OCI-LY1 (cell line): Measurements from ENCODE around the gene GUCA2A.

Experiments
- H2AFZ ChIP-seq: fragments of 200-600 bp; sonication (generic), shearing (Covaris generic); 2 replicates; pipeline ENCODE4 v1.6.0; 2014; ENCODE audit warnings: antibody characterized with exemption, mild to moderate bottlenecking, low read length
- H3F3A ChIP-seq: fragments of 200-600 bp; sonication (generic), shearing (Covaris generic); 2 replicates; pipeline ENCODE4 v1.6.0; 2014; ENCODE audit warnings: mild to moderate bottlenecking, antibody characterized with exemption, low read length, moderate library complexity; ENCODE audit not compliant: insufficient read depth
- H3K27ac ChIP-seq: fragments of 200-600 bp; sonication (generic); 2 replicates; pipeline ENCODE4 v1.5.1; 2014; ENCODE audit warnings: low read length, mixed run types, mild to moderate bottlenecking, low read depth; ENCODE audit not compliant: poor library complexity, severe bottlenecking
- H3K27me3 ChIP-seq: fragments of 200-600 bp; sonication (generic); 2 replicates; pipeline ENCODE4 v1.6.0; 2014; ENCODE audit warnings: antibody characterized with exemption, mild to moderate bottlenecking, low read length, moderate library complexity; ENCODE audit not compliant: insufficient read depth
- H3K36me3 ChIP-seq: fragments of 200-600 bp; sonication (generic); 2 replicates; pipeline ENCODE4 v1.6.1; 2014; ENCODE audit warnings: mild to moderate bottlenecking, antibody characterized with exemption, low read length, moderate library complexity, mixed read lengths; ENCODE audit not compliant: insufficient read depth
- H3K4me1 ChIP-seq: fragments of 200-600 bp; sonication (generic); 2 replicates; pipeline ENCODE4 v1.5.1; 2014; ENCODE audit warnings: mild to moderate bottlenecking, low read length, moderate library complexity; ENCODE audit not compliant: insufficient read depth, severe bottlenecking
- H3K4me2 ChIP-seq: fragments of 200-600 bp; sonication (generic), shearing (Covaris generic); 2 replicates; pipeline ENCODE4 v1.6.1; 2014; ENCODE audit warnings: low read length
- H3K4me3 ChIP-seq: fragments of 200-600 bp; sonication (generic); 2 replicates; pipeline ENCODE4 v1.5.1; 2014; ENCODE audit warnings: low read length, low read depth, mild to moderate bottlenecking, mixed read lengths; ENCODE audit not compliant: poor library complexity, severe bottlenecking
- H3K79me2 ChIP-seq: fragments of 200-600 bp; shearing (Covaris generic); 2 replicates; pipeline ENCODE4 v1.6.1; 2016; ENCODE audit warnings: mixed run types, low read length, mixed read lengths; ENCODE audit not compliant: insufficient read depth
- H3K9ac ChIP-seq: fragments of 200-600 bp; sonication (generic), shearing (Covaris generic); 2 replicates; pipeline ENCODE4 v1.6.1; 2014; ENCODE audit warnings: mild to moderate bottlenecking, low read length, mixed read lengths
- H3K9me2 ChIP-seq: fragments of 200-600 bp; sonication (generic), shearing (Covaris generic); 2 replicates; pipeline ENCODE4 v1.6.1; 2014; ENCODE audit warnings: low read depth, mild to moderate bottlenecking, low read length, mixed read lengths
- H3K9me3 ChIP-seq: fragments of 200-600 bp; shearing (Covaris generic); 2 replicates; pipeline ENCODE4 v1.6.1; 2014; ENCODE audit warnings: low read length, mixed read lengths
- H4K20me1 ChIP-seq: fragments of 200-600 bp; sonication (generic), shearing (Covaris generic); 2 replicates; pipeline ENCODE4 v1.6.0; 2016; ENCODE audit warnings: mild to moderate bottlenecking, low read length; ENCODE audit not compliant: insufficient read depth
- EZH2 ChIP-seq: fragments of 200-600 bp; sonication (generic), shearing (Covaris generic); IDR thresholded peaks from 2 replicates; pipeline ENCODE4 v1.8.0; 2017; ENCODE audit warnings: borderline replicate concordance, mixed run types, mild to moderate bottlenecking, antibody characterized with exemption, low read length, moderate library complexity, mixed read lengths
- TF ChIP-seq, protein P1 (sequence below): fragments of 200-600 bp; sonication (generic), shearing (Covaris generic); IDR thresholded peaks from 2 replicates; pipeline ENCODE4 v1.5.1; 2017; ENCODE audit warnings: mild to moderate bottlenecking, antibody characterized with exemption, low read length, moderate library complexity, mixed read lengths

GUCA2A gene

DNA sequence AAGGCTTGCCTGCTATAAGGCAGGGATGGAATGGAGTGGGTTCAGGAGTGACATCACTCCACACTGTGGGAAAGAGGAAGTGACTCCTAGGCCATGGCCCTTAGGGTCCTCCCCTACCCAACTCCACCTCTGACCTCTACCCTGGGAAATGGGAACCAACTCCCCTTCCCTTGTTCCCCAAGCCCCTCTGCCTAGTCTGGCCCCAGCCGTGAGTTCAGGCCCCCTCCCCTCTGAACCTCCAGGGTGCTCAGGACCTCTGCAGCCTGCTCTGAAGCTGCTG is 3.8 kb upstream of the GUCA2A start:
- TF ChIP-seq EZH2 = no peak
- TF ChIP-seq, protein P1, sequence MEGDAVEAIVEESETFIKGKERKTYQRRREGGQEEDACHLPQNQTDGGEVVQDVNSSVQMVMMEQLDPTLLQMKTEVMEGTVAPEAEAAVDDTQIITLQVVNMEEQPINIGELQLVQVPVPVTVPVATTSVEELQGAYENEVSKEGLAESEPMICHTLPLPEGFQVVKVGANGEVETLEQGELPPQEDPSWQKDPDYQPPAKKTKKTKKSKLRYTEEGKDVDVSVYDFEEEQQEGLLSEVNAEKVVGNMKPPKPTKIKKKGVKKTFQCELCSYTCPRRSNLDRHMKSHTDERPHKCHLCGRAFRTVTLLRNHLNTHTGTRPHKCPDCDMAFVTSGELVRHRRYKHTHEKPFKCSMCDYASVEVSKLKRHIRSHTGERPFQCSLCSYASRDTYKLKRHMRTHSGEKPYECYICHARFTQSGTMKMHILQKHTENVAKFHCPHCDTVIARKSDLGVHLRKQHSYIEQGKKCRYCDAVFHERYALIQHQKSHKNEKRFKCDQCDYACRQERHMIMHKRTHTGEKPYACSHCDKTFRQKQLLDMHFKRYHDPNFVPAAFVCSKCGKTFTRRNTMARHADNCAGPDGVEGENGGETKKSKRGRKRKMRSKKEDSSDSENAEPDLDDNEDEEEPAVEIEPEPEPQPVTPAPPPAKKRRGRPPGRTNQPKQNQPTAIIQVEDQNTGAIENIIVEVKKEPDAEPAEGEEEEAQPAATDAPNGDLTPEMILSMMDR = no peak
- Histone ChIP-seq H3K4me2 (no peak overlapping the region), H3K4me1 (no peaks in the 10 kb centered on the region), H3K79me2 (no peaks in the 10 kb centered on the region), H3K4me3 (no peak overlapping the region), H3K27ac (no peak overlapping the region), H3K36me3 (no peaks in the 10 kb centered on the region), H3K9me2 (no peaks in the 10 kb centered on the region), H4K20me1 (no peaks in the 10 kb centered on the region), H2AFZ (no peak overlapping the region), H3F3A (no peaks in the 10 kb centered on the region), H3K27me3 (peaks cover 4% of the 10 kb centered on the region; the same call in 1 of the 2 replicates), H3K9ac (no peak overlapping the region), H3K9me3 (no peaks in the 10 kb centered on the region)

DNA sequence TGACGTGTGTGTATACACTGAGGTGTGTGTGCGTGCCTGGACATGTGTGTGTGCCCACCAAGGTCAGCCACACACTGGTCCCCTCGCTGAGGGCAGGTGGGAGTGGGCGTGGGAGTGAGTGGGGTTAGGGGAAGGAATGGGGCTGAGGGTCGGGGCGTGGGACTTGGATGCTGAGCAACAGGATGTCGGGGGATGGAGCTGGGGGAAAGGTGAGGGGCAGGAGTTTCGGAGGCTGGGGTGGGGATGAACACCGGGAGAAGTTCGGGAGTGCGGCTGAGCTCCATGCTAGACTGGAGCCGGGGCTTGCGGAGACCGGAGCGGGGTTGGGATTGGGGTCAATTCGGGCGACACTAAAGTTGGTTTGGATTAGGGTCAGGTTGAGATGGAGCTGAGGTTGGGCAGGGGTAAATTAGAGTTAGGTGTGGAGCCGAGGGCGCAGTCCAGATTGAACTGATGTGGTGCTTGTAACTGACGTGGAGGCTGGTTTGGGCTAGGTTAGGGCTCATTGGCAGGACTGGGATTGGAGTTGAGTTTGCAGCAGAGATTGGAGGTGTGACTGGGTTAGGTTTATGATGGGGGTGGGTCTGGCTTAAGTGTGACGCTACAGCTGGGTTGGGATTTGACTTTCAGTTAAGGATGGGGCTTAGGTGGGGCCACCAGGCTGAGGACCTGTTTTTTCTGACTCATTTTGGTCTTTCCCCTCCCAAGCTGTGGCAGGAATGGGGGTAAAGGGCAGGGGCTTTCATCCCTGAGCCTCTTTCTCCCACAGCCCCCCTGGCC is 3.3 kb upstream of the GUCA2A start:
- no peaks in the 10 kb centered on the region for H3K36me3 ChIP-seq
- no peak overlapping the region for H2AFZ ChIP-seq
- no peaks in the 10 kb centered on the region for H3F3A ChIP-seq
- TF ChIP-seq EZH2 = no peak
- TF ChIP-seq, protein P1 = no peak
- H3K79me2 ChIP-seq = no peaks in the 10 kb centered on the region
- H3K4me2 ChIP-seq = no peak overlapping the region
- H4K20me1 ChIP-seq = no peaks in the 10 kb centered on the region
- peaks cover 4% of the 10 kb centered on the region; the same call in 1 of the 2 replicates for H3K27me3 ChIP-seq
- H3K4me1 ChIP-seq = no peaks in the 10 kb centered on the region
- H3K9ac ChIP-seq = no peak overlapping the region
- H3K9me3 ChIP-seq = no peaks in the 10 kb centered on the region
- no peak overlapping the region for H3K4me3 ChIP-seq
- no peaks in the 10 kb centered on the region for H3K9me2 ChIP-seq
- H3K27ac ChIP-seq = no peak overlapping the region

DNA sequence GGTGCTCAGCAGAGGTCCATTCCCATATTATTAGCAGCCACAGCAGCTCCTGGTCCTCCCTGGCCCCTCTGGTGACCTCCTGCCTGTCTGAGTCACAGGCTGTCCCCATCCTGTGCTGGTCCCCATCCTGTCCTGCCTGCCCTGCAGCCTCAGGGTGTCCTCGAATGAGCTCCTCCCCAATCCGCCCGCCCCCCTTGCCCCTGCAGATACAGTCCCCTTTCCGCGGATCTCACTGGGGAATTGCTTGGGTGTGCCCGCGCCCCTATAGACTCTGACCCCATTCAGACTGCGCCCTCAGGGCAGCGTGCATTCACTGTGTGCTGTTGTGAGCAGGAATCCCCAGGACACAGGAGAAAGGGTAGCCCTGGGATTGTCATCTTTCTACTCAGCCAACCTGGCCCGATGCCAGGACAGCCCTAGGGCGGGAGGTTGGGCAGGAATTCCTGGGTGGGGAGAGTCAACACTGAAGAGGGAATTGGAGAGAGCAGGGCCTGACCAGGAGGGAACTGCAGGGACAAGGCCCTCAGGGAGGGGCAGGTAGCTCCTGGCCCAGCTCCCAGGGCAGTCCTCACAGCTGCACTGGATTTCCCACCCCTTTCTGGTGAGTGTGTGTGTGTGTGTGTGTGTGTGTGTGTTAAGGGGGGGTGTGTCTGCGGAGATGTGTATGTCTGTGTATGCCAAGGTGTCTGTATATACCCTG is 1.1 kb upstream of the GUCA2A start:
- H3K36me3 ChIP-seq = no peaks in the 10 kb centered on the region
- no peak overlapping the region for H3K27ac ChIP-seq
- H3K4me3 ChIP-seq = no peak overlapping the region
- no peaks in the 10 kb centered on the region for H3K9me2 ChIP-seq
- peaks cover 4% of the 10 kb centered on the region; the same call in 1 of the 2 replicates for H3K27me3 ChIP-seq
- H2AFZ ChIP-seq = no peak overlapping the region
- no peak overlapping the region for H3K9ac ChIP-seq
- no peaks in the 10 kb centered on the region for H3K9me3 ChIP-seq
- H4K20me1 ChIP-seq = no peaks in the 10 kb centered on the region
- no peak overlapping the region for H3K4me2 ChIP-seq
- no peaks in the 10 kb centered on the region for H3F3A ChIP-seq
- no peaks in the 10 kb centered on the region for H3K79me2 ChIP-seq
- no peaks in the 10 kb centered on the region for H3K4me1 ChIP-seq
- no peak for TF ChIP-seq EZH2
- TF ChIP-seq, protein P1 = no peak
